Measurements from ENCODE around the gene EPHB2.
"Not testable (repeated sequence)": the region's sequence is repeated elsewhere in the genome, so short reads cannot be mapped to it uniquely, and the experiment has no call there.

EPHB2 gene

GRCh38 chr1:22710701-22711049 lies at the start of gene EPHB2:
TSS of gene EPHB2 (plus strand) at chr1:22710839. CDS start at chr1:22710983, 144 bp downstream.
- DNase-seq: no peak

GRCh38 chr1:22661880-22662279 lies 48.8 kb upstream of the EPHB2 start:
- no peak for DNase-seq

GRCh38 chr1:22662318-22662717 lies 48.3 kb upstream of the EPHB2 start:
- DNase-seq: no peak

GRCh38 chr1:22662986-22663408 lies 47.6 kb upstream of the EPHB2 start:
- DNase-seq: no peak

- no peak for DNase-seq
Observed at GRCh38 chr1:22665752-22666151, 44.9 kb upstream of the EPHB2 start.

- no peak for DNase-seq
Observed at GRCh38 chr1:22666412-22666811, 44.2 kb upstream of the EPHB2 start.

- DNase-seq: not testable (repeated sequence)
Observed at GRCh38 chr1:22668840-22669239, 41.8 kb upstream of the EPHB2 start.

- no peak for DNase-seq
Observed at GRCh38 chr1:22670352-22670975, 40.2 kb upstream of the EPHB2 start.

- no peak for DNase-seq
Observed at GRCh38 chr1:22671999-22672398, 38.6 kb upstream of the EPHB2 start.

GRCh38 chr1:22673486-22674409 lies 36.9 kb upstream of the EPHB2 start:
- DNase-seq: no peak

- no peak for DNase-seq
Observed at GRCh38 chr1:22674410-22674749, 36.3 kb upstream of the EPHB2 start.

- not testable (repeated sequence) for DNase-seq
Observed at GRCh38 chr1:22676151-22676550, 34.5 kb upstream of the EPHB2 start.

- DNase-seq: no peak
Observed at GRCh38 chr1:22676916-22677583, 33.6 kb upstream of the EPHB2 start.

GRCh38 chr1:22677931-22678896 lies 32.4 kb upstream of the EPHB2 start:
- no peak for DNase-seq

- no peak for DNase-seq
Observed at GRCh38 chr1:22680726-22681125, 29.9 kb upstream of the EPHB2 start.

GRCh38 chr1:22681556-22682276 lies 28.9 kb upstream of the EPHB2 start:
- no peak for DNase-seq

- no peak for DNase-seq
Observed at GRCh38 chr1:22683547-22683946, 27.1 kb upstream of the EPHB2 start.

- DNase-seq: no peak
Observed at GRCh38 chr1:22685591-22686059, 25.0 kb upstream of the EPHB2 start.

- no peak for DNase-seq
Observed at GRCh38 chr1:22687191-22687590, 23.4 kb upstream of the EPHB2 start.

GRCh38 chr1:22688466-22688865 lies 22.2 kb upstream of the EPHB2 start:
- no peak for DNase-seq

GRCh38 chr1:22689505-22689904 lies 21.1 kb upstream of the EPHB2 start:
- no peak for DNase-seq

All from activated naive CD4-positive, alpha-beta T cell (primary cell).